ENCODE data around the gene EXOC1. TPM values are rescaled to one million over a fixed set of nuclear protein-coding genes. Genes with fewer than 3 reads are reported as not detected.

Gene EXOC1
- total and polyA plus RNA-seq, 9 of the 15 experiments (the other 6 are each of a cell fraction or from before 2014, with no cell fraction given): 16.0 to 45.5 (median 26.2) TPM

DNA sequence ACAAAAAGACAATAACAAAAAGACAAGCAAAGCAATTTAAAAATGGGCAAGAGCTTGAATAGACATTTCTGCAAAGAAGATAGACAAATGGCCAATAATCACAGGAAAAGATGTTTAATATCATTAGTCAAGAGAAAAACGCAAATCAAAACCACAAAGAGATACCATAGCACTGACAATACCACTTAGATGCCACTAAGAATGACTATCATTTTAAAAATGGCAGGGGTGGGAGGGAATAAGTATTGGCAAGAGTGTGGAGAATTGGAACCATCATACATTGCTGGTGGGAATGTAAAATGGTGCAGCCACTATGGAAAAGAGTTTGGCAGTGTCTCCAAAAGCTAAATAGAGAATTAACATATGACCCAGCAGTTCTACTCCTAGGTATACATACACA is 15.1 kb upstream of the EXOC1 start:
- TF ChIP-seq SP1 (CRISPR knock-in tag; IDR thresholded peaks at IDR 0.05) (no peak), TGIF2 (CRISPR knock-in tag; IDR thresholded peaks at IDR 0.05) (no peak), U2AF1 (optimal IDR thresholded peaks at IDR 0.05; ENCODE audit: low read depth, low read length) (no peak), MCM3 (IDR thresholded peaks at IDR 0.05) (no peak), MAZ (CRISPR knock-in tag; conservative IDR thresholded peaks at IDR 0.05 in 1 of 2, IDR thresholded peaks at IDR 0.05 in 1 of 2) (no peak), GATAD2A (IDR thresholded peaks at IDR 0.05) (no peak), GTF2E2 (tag; IDR thresholded peaks at IDR 0.05) (no peak), STAG1 (CRISPR knock-in tag; IDR thresholded peaks at IDR 0.05; ENCODE audit: borderline replicate concordance) (no peak), POLR2H (tag; IDR thresholded peaks at IDR 0.05; ENCODE audit: low read depth) (no peak), ZNF57 (CRISPR knock-in tag; IDR thresholded peaks at IDR 0.05) (no peak), TEAD4 (IDR thresholded peaks at IDR 0.05; ENCODE audit: low read length) (no peak), TEAD4 (CRISPR knock-in tag; IDR thresholded peaks at IDR 0.05; ENCODE audit: borderline replicate concordance) (no peak), ELF4 (CRISPR knock-in tag; IDR thresholded peaks at IDR 0.05) (no peak)
- TF ChIP-seq, protein P1, sequence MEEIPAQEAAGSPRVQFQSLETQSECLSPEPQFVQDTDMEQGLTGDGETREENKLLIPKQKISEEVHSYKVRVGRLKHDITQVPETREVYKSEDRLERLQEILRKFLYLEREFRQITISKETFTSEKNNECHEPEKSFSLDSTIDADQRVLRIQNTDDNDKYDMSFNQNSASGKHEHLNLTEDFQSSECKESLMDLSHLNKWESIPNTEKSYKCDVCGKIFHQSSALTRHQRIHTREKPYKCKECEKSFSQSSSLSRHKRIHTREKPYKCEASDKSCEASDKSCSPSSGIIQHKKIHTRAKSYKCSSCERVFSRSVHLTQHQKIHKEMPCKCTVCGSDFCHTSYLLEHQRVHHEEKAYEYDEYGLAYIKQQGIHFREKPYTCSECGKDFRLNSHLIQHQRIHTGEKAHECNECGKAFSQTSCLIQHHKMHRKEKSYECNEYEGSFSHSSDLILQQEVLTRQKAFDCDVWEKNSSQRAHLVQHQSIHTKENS (CRISPR knock-in tag; IDR thresholded peaks at IDR 0.05): no peak
- intact Hi-C loops (cut with micrococcal nuclease) (no loop called here), in situ Hi-C loops (cut with MboI) (no loop called here)
- Histone ChIP-seq H3K4me3 (no peak overlapping the region), H3K4me1 (replicated peaks in 1 of 2; ENCODE audit: control insufficient read depth in 2 of 2, insufficient read depth in 2 of 2, low read length in 2 of 2) (peaks cover 0 to 4% of the 10 kb centered on the region in 2 experiments; a peak in 2 of 5 replicates), H3K27ac (ENCODE audit: extremely low read depth, low read depth, low read length) (no peak overlapping the region), H3K9me1 (ENCODE audit: control insufficient read depth, insufficient read depth, low read length) (no peaks in the 10 kb centered on the region), H3K4me2 (ENCODE audit: insufficient read depth, low read length) (no peak overlapping the region), H4K20me1 (replicated peaks; ENCODE audit: control insufficient read depth, insufficient read depth, low read length) (no peaks in the 10 kb centered on the region), H3K9ac (ENCODE audit: insufficient read depth in 1 of 2, low read depth in 2 of 2, low read length in 2 of 2) (no peak overlapping the region), H3K36me3 (ENCODE audit: control insufficient read depth, insufficient read depth, low read length) (no peaks in the 10 kb centered on the region), H3K9me3 (replicated peaks; ENCODE audit: control insufficient read depth, insufficient read depth, low read depth, low read length) (no peaks in the 10 kb centered on the region; the same call in 1 of the 2 replicates), H2AFZ (ENCODE audit: low read depth, low read length) (no peak overlapping the region), H3K79me2 (ENCODE audit: control insufficient read depth, insufficient read depth, low read length) (no peaks in the 10 kb centered on the region), H3K27me3 (ENCODE audit: control insufficient read depth in 2 of 2, insufficient read depth in 2 of 2, low read length in 2 of 2) (no peaks in the 10 kb centered on the region)
- ATAC-seq (no peak), FAIRE-seq (no peak), DNase-seq (ENCODE audit: extremely low read depth in 1 of 4, low spot score in 3 of 4) (no peak)
- WGBS (ENCODE audit: insufficient coverage, low coverage, missing lambda C conversion rate): 13% methylated on average over 1 of the region's 1 CpG
- no TSS peak for BruUV-seq (replicated peaks)
- ChIA-PET POLR2A (no interaction called here), CTCF (ENCODE audit: low intra/inter-chr PET ratio) (no interaction called here)

Measured in K562 (cell line).